Keratinocyte (primary cell): ENCODE data around the gene MOK.

ENCODE experiments used
- EZH2 ChIP-seq: IDR thresholded peaks from one replicate; pipeline ENCODE4 v1.6.1; 2012; ENCODE audit warnings: inconsistent platforms, mild to moderate bottlenecking, low read length, moderate library complexity
- TF ChIP-seq, protein P1 (sequence below), 3 experiments: IDR thresholded peaks in 1 of 3; conservative IDR thresholded peaks in 1 of 3; optimal IDR thresholded peaks in 1 of 3; 2 replicates in 2 of 3; 3 replicates in 1 of 3; pipeline versions ENCODE3 to v1.5.1; 2011; ENCODE audit warnings: low read length in 3 of 3, mild to moderate bottlenecking in 3 of 3, moderate library complexity in 2 of 3, control low read depth in 1 of 3, inconsistent platforms in 1 of 3; ENCODE audit not compliant: insufficient read depth in 2 of 3; ENCODE audit errors: extremely low read depth in 1 of 3

- TF ChIP-seq, protein P1, sequence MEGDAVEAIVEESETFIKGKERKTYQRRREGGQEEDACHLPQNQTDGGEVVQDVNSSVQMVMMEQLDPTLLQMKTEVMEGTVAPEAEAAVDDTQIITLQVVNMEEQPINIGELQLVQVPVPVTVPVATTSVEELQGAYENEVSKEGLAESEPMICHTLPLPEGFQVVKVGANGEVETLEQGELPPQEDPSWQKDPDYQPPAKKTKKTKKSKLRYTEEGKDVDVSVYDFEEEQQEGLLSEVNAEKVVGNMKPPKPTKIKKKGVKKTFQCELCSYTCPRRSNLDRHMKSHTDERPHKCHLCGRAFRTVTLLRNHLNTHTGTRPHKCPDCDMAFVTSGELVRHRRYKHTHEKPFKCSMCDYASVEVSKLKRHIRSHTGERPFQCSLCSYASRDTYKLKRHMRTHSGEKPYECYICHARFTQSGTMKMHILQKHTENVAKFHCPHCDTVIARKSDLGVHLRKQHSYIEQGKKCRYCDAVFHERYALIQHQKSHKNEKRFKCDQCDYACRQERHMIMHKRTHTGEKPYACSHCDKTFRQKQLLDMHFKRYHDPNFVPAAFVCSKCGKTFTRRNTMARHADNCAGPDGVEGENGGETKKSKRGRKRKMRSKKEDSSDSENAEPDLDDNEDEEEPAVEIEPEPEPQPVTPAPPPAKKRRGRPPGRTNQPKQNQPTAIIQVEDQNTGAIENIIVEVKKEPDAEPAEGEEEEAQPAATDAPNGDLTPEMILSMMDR (optimal IDR thresholded peaks at IDR 0.05 in 1 of 3, IDR thresholded peaks at IDR 0.05 in 1 of 3, conservative IDR thresholded peaks at IDR 0.05 in 1 of 3; ENCODE audit: extremely low read depth in 1 of 3, insufficient read depth in 2 of 3, low read length in 3 of 3), result no peak
- no peak for TF ChIP-seq EZH2
Measured at GRCh38 chr14:102297436-102298170, 7.4 kb downstream of the MOK start.
